Activated T-cell treated with anti-CD3 and anti-CD28 coated beads for 48 hours (primary cell): ENCODE measurements around the gene PSMC6.
A peak's percentile ranks its signal among the peaks of the same experiment; 100 is the strongest.
"Not testable (repeated sequence)": the region's sequence is repeated elsewhere in the genome, so short reads cannot be mapped to it uniquely, and the experiment has no call there.

Experiments used
- DNase-seq: peaks from one replicate; pipeline ENCODE4 v3.0.0-alpha.2; 2020; ENCODE audit warnings: low read depth

PSMC6 gene

DNA sequence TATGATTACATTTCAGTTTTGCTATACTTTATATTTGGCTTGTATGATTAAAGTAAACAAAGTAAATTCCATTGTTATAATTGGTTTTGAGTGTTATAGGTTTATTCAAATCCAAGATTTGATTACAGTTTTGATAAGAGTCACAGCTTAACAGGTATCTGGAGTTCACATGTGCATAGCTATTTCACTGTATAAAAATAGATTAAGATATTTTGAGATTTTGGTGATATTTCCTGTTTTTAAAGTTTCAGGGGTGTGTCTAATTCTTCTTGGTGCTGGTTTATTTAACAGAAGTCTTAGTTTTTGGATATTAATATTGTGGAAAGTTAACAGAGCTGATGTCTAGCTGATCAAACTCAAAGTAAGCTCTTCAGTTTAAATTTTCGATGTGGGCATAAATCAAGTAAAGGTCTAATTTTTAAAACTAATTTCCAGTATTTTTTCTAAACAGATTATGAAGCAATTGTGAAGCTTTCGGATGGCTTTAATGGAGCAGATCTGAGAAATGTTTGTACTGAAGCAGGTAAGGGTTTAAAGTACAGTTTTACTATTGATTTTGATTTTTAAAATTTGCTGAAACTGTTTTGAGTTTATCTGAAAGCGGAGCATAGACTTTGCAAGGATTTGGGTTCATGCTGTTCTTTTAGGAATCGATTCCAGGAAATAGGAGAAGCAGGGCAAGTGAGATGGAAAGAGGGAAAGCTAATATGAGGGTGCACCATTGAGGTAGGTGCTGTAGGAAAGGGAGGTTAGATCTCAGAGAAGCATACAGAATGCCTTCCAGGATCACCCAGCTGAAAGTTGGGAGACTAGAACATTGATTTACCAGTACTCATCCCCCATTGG is 16.7 kb downstream of the PSMC6 start:
- DNase-seq, result no peak

DNA sequence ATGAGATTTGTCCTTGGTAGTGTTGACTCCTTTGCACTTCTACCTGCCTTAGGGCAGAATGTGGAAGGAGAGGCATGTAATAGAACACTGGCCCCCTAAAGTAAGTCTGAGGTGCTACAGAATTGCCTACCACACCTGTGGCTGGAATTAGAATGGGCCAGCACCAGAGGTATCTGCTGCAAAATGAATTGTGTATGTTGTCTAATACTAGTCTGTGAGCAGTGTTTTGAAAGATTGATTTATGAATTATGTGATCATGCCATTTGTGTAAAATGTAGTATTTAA is 17.3 kb downstream of the PSMC6 start:
- no peak for DNase-seq

DNA sequence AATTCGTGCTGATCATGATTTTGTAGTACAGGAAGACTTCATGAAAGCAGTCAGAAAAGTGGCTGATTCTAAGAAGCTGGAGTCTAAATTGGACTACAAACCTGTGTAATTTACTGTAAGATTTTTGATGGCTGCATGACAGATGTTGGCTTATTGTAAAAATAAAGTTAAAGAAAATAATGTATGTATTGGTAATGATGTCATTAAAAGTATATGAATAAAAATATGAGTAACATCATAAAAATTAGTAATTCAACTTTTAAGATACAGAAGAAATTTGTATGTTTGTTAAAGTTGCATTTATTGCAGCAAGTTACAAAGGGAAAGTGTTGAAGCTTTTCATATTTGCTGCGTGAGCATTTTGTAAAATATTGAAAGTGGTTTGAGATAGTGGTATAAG is 20.5 kb downstream of the PSMC6 start:
- not testable (repeated sequence) for DNase-seq

DNA sequence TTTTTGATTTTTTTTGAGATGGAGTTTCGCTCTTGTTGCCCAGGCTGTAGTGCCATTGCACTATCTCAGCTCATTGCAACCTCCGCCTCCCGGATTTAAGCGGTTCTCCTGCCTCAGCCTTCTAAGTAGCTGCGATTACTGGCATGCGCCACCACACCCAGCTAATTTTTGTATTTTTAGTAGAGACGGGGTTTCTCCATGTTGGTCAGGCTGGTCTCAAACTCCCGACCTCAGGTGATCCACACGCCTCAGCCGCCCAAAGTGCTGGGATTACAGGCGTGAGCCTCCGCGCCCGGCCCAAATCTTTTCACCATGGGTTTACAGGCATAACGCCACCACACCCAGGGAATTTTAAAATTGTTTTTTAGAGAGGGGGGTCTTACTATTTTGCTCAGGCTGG is 22.0 kb downstream of the PSMC6 start:
- DNase-seq, result not testable (repeated sequence)

DNA sequence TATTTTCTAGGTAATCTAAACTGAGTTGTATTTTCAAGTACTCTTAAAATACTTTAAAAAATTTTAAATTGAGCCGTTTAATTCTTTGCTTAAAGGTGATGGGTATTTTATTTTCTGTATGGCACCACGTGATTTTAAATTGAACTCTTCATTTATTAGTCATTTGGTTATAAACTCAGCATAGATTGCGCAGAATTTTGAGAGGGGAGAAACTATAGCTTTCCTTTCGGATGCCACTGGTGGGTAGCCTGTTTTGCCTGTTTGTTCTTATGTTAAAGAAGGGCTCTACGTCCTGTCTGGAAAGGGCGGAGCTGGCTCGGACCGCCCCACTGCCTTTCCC is 22.6 kb downstream of the PSMC6 start:
- no peak for DNase-seq

DNA sequence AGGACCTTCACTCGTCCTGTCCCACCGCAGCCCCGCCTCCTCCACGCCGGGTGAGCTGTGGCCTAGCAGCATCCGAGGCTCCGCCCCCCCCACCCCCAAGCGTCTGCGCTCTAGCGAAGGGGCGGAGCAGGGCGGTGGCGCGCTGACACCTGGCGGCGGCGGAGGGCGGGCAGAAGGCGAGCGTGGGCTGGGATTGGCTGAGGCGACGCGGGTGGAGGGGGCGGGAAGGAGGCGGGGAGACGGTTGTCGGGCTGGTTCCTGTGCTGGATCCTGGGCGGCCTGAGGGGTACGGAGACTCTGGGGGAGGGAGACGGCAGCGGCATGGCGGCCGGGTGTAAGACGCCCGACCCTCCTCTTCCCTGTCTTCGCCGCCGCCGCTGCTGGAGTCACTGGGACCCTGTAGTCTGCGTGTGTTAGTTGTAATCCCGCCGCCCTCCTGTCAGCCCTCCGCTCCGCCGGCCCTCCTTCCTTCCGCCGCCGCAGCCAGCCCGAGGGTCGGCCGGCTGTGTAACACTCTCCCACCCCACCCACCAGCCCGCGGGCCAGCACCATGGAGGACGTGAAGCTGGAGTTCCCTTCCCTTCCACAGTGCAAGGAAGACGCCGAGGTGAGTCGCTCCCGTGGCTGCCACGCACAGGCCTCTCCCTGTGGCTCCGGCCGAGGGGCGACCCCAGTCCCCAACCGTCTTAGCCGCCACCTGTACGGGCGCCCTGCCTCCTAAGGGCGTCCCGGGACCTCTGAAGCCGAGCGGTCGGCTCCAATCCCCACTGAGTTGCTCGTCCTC is 23.1 kb downstream of the PSMC6 start, which contains the start of gene STYX:
Gene STYX, plus strand, starts transcription at position 242 of the 784 bp plus-strand sequence. Its CDS starts 309 bp downstream, at position 551.
- peak; percentile 100 for DNase-seq

DNA sequence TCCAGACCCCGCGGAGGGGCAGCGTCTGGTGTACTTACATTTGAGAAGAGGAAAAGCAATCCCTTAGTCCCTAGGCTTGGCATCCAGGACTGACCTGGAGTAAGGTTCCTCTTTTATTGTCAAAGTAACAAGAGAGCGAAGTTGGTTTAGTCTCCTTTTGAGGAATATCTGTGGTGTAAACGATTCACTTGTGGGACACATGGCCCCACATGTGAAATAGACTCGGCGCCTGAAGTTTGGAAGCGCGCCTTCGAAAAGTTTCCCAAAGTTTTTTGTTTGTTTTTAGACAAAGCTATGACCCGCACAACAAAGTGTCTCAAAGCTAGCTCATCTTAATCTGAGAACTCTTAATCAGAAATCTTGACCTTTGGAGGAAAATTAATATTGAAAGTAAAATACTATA is 23.7 kb downstream of the PSMC6 start:
- no peak for DNase-seq

DNA sequence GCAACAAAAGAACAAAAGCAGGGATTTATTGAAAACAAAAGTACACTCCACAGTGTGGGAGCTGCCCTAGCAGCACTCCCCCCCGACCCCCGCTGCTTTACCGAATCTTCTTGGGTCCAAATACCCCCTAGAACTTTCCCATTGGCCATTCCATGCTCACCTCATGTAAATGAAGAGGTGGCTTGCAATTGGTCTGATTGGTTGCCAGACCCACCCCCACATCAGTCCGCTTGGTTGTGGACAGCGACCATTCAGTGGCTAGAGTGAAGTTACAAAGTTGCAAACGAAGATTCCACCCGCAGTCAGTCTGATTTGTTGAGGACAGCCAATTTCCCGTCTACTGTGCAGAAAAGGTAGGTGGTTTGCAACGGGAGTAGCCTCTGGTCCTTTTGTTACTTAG is 26.8 kb downstream of the PSMC6 start:
- DNase-seq, result no peak

DNA sequence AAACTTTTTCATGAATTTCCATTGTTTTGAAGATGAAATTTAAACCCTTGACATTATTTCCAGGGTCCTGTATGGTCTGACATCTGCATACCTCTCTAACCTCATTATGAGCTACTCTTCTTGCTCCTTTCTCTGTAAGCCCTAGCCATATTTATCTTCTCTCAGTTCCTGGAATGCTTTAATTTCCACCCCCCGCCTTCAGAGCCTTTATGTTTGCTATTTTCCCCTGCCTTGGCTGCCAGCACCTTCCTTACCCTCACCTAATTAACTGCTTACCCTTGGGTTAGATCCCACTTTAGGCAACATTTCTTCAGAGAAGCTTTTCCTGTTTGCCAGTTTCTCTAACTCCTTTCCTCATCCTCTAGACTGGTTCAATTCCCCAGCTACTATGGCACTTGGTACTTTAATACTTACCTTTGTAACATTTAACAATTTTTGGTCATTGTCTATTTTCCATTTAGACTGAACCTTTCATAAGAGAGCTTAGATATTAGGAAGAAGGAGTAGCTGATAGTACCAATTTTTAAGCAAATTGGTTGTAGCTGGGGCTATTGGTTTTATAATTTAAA is 29.0 kb downstream of the PSMC6 start:
- no peak for DNase-seq

DNA sequence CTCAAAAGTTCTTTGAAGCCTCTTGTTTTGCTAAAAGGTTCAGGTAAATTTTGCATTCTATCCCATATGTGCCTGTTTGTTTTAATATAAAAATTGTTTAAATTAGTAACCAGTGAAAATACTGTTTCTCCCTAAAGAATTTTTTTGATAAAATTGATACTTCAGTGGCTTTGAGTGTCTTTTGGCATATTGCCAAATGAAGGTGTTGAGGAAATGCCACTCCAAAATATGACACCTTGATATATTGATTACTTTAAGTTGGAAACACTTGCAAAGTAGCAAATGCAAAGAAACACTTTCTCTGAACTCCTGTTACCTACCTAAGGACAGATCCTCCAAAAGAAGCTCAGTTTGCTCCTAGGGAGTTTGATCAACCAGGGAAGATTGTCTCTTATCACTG is 31.4 kb downstream of the PSMC6 start:
- DNase-seq, result no peak

DNA sequence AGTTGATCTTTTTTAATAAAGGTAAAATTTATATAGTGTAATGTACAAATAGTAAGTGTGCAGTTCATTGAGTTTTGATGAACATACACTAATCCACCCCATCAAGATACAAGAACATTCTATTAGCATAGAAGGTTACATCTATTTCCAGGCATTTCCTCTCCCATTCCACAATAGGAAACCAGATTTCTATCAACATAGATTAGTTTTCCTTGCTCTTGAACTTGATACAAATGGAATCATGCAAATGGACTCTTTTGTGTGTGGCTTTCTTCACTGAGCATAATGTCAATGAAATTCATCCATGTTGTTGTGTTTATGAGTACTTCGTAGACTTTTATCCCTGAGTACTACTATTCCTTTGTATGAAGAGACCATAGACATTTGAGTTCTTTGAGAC is 33.8 kb downstream of the PSMC6 start:
- no peak for DNase-seq

DNA sequence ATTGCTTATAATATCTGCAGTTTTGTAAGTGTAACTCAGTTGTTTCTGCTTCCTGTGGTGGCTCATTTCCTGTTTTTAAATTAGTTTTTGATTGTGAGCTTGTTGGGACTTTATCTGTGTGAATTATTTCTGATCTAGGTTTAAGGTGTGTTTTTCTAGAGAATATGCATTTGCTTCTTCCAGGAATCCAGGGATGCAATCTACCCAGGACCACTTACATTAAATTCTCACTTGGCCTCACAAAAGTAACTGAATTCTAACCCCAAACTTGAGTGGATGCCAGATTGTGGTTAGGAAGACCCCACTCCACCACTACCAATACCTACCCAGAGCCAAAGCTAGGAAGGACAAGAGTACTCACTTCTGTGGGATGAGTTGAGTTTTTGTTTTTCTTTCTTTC is 34.9 kb downstream of the PSMC6 start:
- no peak for DNase-seq

DNA sequence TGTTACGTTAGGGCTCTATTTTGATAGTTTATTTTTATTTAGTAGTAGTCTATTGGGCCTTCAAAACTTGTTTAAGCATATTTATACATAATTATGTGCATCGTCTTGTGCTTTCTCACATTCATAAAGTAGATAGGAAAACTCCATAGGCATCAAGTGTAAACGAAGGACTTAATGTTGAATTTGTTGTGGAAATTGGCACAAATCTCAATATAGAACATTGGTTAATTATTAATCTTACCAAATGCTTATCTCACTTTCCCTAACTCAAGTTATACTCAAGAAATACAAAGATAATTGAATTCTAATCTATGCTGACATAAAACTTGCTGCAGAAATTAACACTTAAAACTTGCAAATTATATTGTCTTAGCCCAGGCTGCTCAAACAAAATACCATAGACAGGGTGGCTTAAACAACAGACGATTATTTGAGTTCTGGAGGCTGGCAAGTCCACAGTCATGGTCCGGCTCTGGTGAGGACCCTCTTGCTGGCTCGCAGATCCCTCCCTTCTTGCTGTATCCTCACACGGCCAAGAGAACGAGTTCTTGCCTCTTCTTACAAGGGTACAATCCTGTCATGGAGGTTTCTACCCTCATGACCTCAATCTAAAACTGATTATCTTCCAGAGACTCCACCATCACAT is 41.8 kb downstream of the PSMC6 start:
- no peak for DNase-seq

DNA sequence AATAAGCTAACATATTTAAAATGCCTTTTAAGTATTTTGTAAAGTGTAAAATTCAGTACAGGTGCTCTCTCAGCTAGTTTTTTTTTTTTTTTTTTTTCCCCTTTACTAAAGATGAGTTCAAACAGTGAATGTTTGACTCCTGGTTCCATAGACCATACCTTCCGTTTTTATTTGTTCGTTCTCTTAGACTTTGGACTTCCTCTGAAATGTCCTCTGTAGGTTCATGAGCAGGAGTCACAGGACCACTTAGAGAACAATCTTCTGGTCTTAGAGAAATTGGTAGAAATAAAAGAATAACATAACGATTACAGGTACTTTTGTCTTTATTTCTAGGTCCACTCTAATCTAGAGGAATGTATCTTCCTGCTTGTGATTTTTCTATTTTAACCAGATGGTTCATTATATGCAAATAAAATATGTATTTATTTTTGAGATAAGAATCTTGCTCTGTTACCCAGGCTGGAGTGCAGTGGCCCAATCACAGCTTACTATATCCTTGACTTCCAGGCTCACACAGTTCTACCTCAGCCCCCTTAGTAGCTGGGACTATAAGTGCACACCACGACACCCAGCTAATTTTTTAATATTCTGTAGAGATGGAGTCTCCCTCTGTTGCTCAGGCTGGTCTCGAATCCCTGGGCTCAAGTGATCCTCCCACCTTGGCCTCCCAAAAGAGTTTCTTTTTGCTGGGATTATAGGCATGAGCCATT is 48.8 kb downstream of the PSMC6 start:
- no peak for DNase-seq

DNA sequence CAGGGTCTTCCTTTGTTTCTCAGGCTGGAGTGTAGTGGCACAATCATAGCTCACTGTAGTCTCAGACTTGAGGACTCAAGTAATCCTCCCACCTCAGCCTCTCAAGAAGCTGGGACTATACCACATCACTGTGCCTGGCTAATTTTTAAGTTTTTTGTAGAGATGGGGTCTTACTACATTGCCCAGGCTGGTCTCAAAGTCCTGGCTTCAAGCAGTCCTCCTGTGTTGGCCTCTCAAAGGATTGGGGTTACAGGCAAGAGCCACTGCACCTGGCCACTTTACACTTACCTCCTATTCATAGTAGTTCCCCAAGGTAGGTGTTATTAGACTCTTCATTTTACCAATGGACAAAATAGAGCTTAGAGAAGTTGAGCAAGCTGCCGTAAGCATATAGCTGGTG is 52.1 kb downstream of the PSMC6 start:
- DNase-seq, result no peak

DNA sequence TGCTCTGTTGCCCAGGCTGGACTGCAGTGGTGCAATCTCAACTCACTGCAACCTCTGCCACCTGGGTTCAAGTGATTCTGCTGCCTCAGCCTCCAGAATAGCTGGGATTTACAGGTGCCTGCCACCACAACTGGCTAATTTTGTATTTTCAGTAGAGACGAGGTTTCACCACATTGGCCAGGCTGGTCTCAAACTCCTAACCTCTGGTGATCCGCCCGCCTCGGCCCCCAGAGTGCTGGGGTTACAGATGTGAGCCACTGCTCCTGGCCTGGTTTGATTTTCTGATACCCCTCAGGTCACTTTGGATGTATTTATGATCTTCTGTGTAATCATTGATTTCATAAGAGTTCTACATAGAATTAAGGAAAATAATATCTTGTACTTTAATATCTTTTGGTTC is 55.9 kb downstream of the PSMC6 start:
- not testable (repeated sequence) for DNase-seq

DNA sequence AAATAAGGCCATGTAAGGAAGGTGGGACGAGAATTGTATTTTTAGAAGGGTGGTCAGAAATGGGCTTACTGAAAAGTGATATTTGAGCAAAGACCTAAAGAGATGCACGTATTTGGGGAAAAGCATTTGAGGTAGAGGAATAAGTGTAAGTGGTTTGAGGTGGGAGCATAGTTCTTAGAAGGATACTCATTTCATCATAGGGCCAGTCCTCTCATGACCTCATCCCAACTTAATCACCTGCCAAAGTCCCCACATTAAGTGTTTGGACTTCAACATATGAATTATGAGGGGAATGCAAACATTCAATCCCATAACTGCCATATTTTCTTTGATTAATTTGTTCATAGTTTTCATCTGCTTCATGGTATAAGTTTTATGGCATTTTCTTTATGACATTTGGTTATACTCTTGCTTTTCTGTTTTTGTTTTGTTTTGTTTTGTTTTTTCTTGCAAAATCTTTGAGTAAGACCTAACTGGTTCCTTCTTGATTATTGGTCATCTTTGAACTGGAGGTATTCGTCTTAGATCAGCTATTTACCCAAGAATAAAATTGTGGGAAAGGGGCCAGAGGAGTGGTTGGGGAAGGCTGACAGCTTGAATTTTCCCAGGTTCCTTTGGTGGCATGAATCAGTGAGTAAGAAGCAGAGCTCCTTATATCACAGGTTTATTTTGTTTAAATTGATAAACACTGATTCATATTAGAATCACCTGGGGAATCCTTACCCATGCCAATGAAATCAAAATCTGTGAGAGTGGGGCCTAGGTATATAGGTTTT is 60.2 kb downstream of the PSMC6 start:
- DNase-seq, result no peak

DNA sequence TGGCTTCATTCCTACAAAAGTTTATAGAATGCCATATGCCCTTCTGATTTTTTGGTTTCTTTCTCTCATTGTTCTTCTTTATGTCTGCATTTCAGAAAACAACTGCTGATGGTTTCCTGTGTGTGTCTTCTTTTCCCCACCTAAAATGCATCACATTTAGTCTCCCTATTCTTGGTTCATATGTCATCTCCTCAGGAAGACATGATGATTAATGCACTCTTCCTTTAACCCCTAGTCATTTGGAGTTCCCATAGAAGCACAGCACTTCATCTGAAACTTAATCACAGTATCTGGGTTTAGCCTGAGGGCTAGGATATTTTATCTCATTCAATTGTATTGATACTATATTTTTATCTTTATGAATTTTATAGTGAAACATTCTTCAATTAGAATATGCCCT is 62.9 kb downstream of the PSMC6 start:
- DNase-seq, result no peak

DNA sequence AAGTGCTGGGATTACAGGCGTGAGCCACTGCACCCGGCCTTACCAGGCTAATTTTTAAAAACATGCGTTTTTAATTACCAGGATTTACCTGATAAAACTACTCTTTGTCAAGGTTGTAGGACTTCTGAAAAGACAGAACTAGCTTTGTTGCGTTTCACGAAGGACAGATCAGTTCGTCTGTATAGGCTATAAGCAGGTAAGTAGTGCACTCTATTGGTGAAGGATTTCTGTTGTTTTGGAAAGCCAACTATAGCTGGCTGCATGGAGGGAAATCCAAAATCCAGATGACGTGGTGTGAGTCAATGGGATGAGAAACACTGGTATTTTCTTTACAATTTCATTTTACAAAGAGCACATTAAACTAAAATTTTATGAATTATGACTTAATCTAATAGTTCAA is 69.8 kb downstream of the PSMC6 start:
- DNase-seq, result no peak
